ENCODE data around the gene FNBP1L.

Gene FNBP1L

DNA sequence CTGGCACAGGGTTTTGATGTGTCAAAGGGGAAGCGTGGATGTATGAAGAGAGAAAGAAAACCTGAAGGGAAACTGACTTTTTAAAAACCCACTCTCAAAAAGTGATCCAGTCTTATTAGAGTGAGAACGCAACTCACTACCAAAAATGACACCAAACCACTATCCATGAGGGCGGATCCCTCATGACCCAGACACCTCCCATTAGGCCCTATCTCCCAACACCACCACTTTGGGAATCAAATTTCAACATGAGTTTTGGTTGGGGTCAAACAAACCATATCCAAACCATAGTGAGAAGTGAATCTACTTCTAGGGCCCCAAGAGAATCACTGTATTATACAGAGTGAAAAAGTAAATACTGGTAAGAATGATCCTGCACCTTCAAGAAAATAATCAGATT, 53.5 kb downstream of the FNBP1L start:
- Histone ChIP-seq H3K79me2 (ENCODE audit: control insufficient read depth, insufficient read depth, low read length, poor library complexity) (peaks cover 7% of the 10 kb centered on the region), H4K8ac (ENCODE audit: low read depth, low read length) (no peak overlapping the region), H3K18ac (ENCODE audit: low read length) (no peak overlapping the region), H3K23ac (ENCODE audit: low read length) (no peak overlapping the region), H3K79me1 (ENCODE audit: low read length) (no peaks in the 10 kb centered on the region), H3K9ac (ENCODE audit: low read length) (no peak overlapping the region), H3K27ac (ENCODE audit: low read depth, low read length) (no peak overlapping the region), H3K14ac (ENCODE audit: low read length) (no peak overlapping the region), H3K4me2 (ENCODE audit: low read length) (no peak overlapping the region), H3K4me3 (ENCODE audit: low read depth, low read length) (no peak overlapping the region), H3K9me3 (ENCODE audit: insufficient read depth, low read depth, low read length) (no peaks in the 10 kb centered on the region), H2BK5ac (ENCODE audit: low read depth, low read length, poor library complexity) (no peak overlapping the region), H2BK12ac (ENCODE audit: low read length) (no peak overlapping the region), H4K91ac (ENCODE audit: low read depth, low read length) (no peak overlapping the region), H3K27me3 (ENCODE audit: insufficient read depth, low read length) (no peaks in the 10 kb centered on the region), H2BK120ac (ENCODE audit: insufficient read depth, low read length, poor library complexity) (no peak overlapping the region), H3K4ac (ENCODE audit: low read depth, low read length) (peak overlapping the region; percentile 75), H3K4me1 (ENCODE audit: control insufficient read depth in 1 of 2, insufficient read depth in 2 of 2, low read length in 2 of 2) (peaks cover 0 to 2% of the 10 kb centered on the region in 2 experiments), H3K36me3 (ENCODE audit: control insufficient read depth in 1 of 2, insufficient read depth in 2 of 2, low read length in 2 of 2) (peaks cover 0 to 3% of the 10 kb centered on the region in 2 experiments), H2AFZ (ENCODE audit: insufficient read depth, low read length, poor library complexity) (no peak overlapping the region), H2AK5ac (ENCODE audit: low read length) (no peak overlapping the region), H4K12ac (ENCODE audit: low read depth, low read length) (no peak overlapping the region)
- DNase-seq: no peak
- WGBS (ENCODE audit: extremely low coverage, insufficient coverage, insufficient read length): no CpG with 5 or more reads among the region's 3 CpGs

GRCh38 chr1:93501829-93502369, 54.0 kb downstream of the FNBP1L start:
- Histone ChIP-seq H4K91ac (ENCODE audit: low read depth, low read length) (no peak overlapping the region), H3K27me3 (ENCODE audit: insufficient read depth, low read length) (no peaks in the 10 kb centered on the region), H3K4ac (ENCODE audit: low read depth, low read length) (no peak overlapping the region), H3K27ac (ENCODE audit: low read depth, low read length) (no peak overlapping the region), H3K4me2 (ENCODE audit: low read length) (no peak overlapping the region), H2BK12ac (ENCODE audit: low read length) (no peak overlapping the region), H2BK120ac (ENCODE audit: insufficient read depth, low read length, poor library complexity) (no peak overlapping the region), H4K12ac (ENCODE audit: low read depth, low read length) (no peak overlapping the region), H3K23ac (ENCODE audit: low read length) (no peak overlapping the region), H2BK5ac (ENCODE audit: low read depth, low read length, poor library complexity) (no peak overlapping the region), H3K9ac (ENCODE audit: low read length) (no peak overlapping the region), H3K18ac (ENCODE audit: low read length) (no peak overlapping the region), H4K8ac (ENCODE audit: low read depth, low read length) (no peak overlapping the region), H2AK5ac (ENCODE audit: low read length) (no peak overlapping the region), H3K14ac (ENCODE audit: low read length) (no peak overlapping the region), H3K36me3 (ENCODE audit: control insufficient read depth in 1 of 2, insufficient read depth in 2 of 2, low read length in 2 of 2) (peaks cover 0 to 2% of the 10 kb centered on the region in 2 experiments), H3K79me2 (ENCODE audit: control insufficient read depth, insufficient read depth, low read length, poor library complexity) (peaks cover 3% of the 10 kb centered on the region), H3K4me1 (ENCODE audit: control insufficient read depth in 1 of 2, insufficient read depth in 2 of 2, low read length in 2 of 2) (peaks cover 0 to 2% of the 10 kb centered on the region in 2 experiments), H3K9me3 (ENCODE audit: insufficient read depth, low read depth, low read length) (no peaks in the 10 kb centered on the region), H2AFZ (ENCODE audit: insufficient read depth, low read length, poor library complexity) (no peak overlapping the region), H3K79me1 (ENCODE audit: low read length) (no peaks in the 10 kb centered on the region), H3K4me3 (ENCODE audit: low read depth, low read length) (no peak overlapping the region)
- no peak for DNase-seq
- WGBS (ENCODE audit: extremely low coverage, insufficient coverage, insufficient read length): no CpG with 5 or more reads among the region's 1 CpG

GRCh38 chr1:93502571-93502970, 54.7 kb downstream of the FNBP1L start:
- no peak overlapping the region for H2BK12ac ChIP-seq (ENCODE audit: low read length)
- H3K18ac ChIP-seq (ENCODE audit: low read length): no peak overlapping the region
- H3K36me3 ChIP-seq (ENCODE audit: control insufficient read depth in 1 of 2, insufficient read depth in 2 of 2, low read length in 2 of 2): peaks cover 1 to 3% of the 10 kb centered on the region in 2 experiments
- H3K79me1 ChIP-seq (ENCODE audit: low read length): no peaks in the 10 kb centered on the region
- H4K8ac ChIP-seq (ENCODE audit: low read depth, low read length): no peak overlapping the region
- no peak overlapping the region for H4K91ac ChIP-seq (ENCODE audit: low read depth, low read length)
- H3K4ac ChIP-seq (ENCODE audit: low read depth, low read length): no peak overlapping the region
- H2BK5ac ChIP-seq (ENCODE audit: low read depth, low read length, poor library complexity): no peak overlapping the region
- no peak overlapping the region for H2BK120ac ChIP-seq (ENCODE audit: insufficient read depth, low read length, poor library complexity)
- peaks cover 0 to 2% of the 10 kb centered on the region in 2 experiments for H3K4me1 ChIP-seq (ENCODE audit: control insufficient read depth in 1 of 2, insufficient read depth in 2 of 2, low read length in 2 of 2)
- H3K23ac ChIP-seq (ENCODE audit: low read length): no peak overlapping the region
- no peak overlapping the region for H2AFZ ChIP-seq (ENCODE audit: insufficient read depth, low read length, poor library complexity)
- H3K4me3 ChIP-seq (ENCODE audit: low read depth, low read length): no peak overlapping the region
- H3K27me3 ChIP-seq (ENCODE audit: insufficient read depth, low read length): no peaks in the 10 kb centered on the region
- no peak for DNase-seq
- H3K9me3 ChIP-seq (ENCODE audit: insufficient read depth, low read depth, low read length): no peaks in the 10 kb centered on the region
- H2AK5ac ChIP-seq (ENCODE audit: low read length): no peak overlapping the region
- H3K9ac ChIP-seq (ENCODE audit: low read length): no peak overlapping the region
- no CpG with 5 or more reads among the region's 1 CpG for WGBS (ENCODE audit: extremely low coverage, insufficient coverage, insufficient read length)
- no peak overlapping the region for H3K27ac ChIP-seq (ENCODE audit: low read depth, low read length)
- H3K14ac ChIP-seq (ENCODE audit: low read length): no peak overlapping the region
- no peak overlapping the region for H3K4me2 ChIP-seq (ENCODE audit: low read length)
- H4K12ac ChIP-seq (ENCODE audit: low read depth, low read length): no peak overlapping the region
- peaks cover 2% of the 10 kb centered on the region for H3K79me2 ChIP-seq (ENCODE audit: control insufficient read depth, insufficient read depth, low read length, poor library complexity)

- H2AK5ac ChIP-seq (ENCODE audit: low read length): no peak overlapping the region
- H3K79me1 ChIP-seq (ENCODE audit: low read length): no peaks in the 10 kb centered on the region
- H3K18ac ChIP-seq (ENCODE audit: low read length): no peak overlapping the region
- H3K4me1 ChIP-seq (ENCODE audit: control insufficient read depth in 1 of 2, insufficient read depth in 2 of 2, low read length in 2 of 2): peaks cover 0 to 2% of the 10 kb centered on the region in 2 experiments
- no peaks in the 10 kb centered on the region for H3K9me3 ChIP-seq (ENCODE audit: insufficient read depth, low read depth, low read length)
- no peak overlapping the region for H3K4me2 ChIP-seq (ENCODE audit: low read length)
- no peak overlapping the region for H3K4ac ChIP-seq (ENCODE audit: low read depth, low read length)
- H2BK12ac ChIP-seq (ENCODE audit: low read length): no peak overlapping the region
- H3K14ac ChIP-seq (ENCODE audit: low read length): no peak overlapping the region
- H3K23ac ChIP-seq (ENCODE audit: low read length): no peak overlapping the region
- no peak overlapping the region for H4K91ac ChIP-seq (ENCODE audit: low read depth, low read length)
- no peak for DNase-seq
- H4K12ac ChIP-seq (ENCODE audit: low read depth, low read length): no peak overlapping the region
- H3K27ac ChIP-seq (ENCODE audit: low read depth, low read length): no peak overlapping the region
- H3K79me2 ChIP-seq (ENCODE audit: control insufficient read depth, insufficient read depth, low read length, poor library complexity): peaks cover 2% of the 10 kb centered on the region
- H4K8ac ChIP-seq (ENCODE audit: low read depth, low read length): no peak overlapping the region
- no peaks in the 10 kb centered on the region for H3K27me3 ChIP-seq (ENCODE audit: insufficient read depth, low read length)
- WGBS (ENCODE audit: extremely low coverage, insufficient coverage, insufficient read length): no CpG with 5 or more reads among the region's 3 CpGs
- no peak overlapping the region for H3K4me3 ChIP-seq (ENCODE audit: low read depth, low read length)
- H3K36me3 ChIP-seq (ENCODE audit: control insufficient read depth in 1 of 2, insufficient read depth in 2 of 2, low read length in 2 of 2): peaks cover 3 to 4% of the 10 kb centered on the region in 2 experiments
- H2BK120ac ChIP-seq (ENCODE audit: insufficient read depth, low read length, poor library complexity): no peak overlapping the region
- H2AFZ ChIP-seq (ENCODE audit: insufficient read depth, low read length, poor library complexity): no peak overlapping the region
- no peak overlapping the region for H2BK5ac ChIP-seq (ENCODE audit: low read depth, low read length, poor library complexity)
- H3K9ac ChIP-seq (ENCODE audit: low read length): no peak overlapping the region
Observed at GRCh38 chr1:93503163-93503562, 55.2 kb downstream of the FNBP1L start.

All from trophoblast cell (in vitro differentiated cells and primary cell).